Panc1 (cell line): Measurements from ENCODE around the gene CCM2L.

Experiments used
- POLR2AphosphoS5 ChIP-seq: IDR thresholded peaks from 2 replicates; pipeline ENCODE4 v1.6.1; 2012; ENCODE audit warnings: mild to moderate bottlenecking, low read depth, low read length, moderate library complexity
- TCF7L2 ChIP-seq: IDR thresholded peaks from 2 replicates; pipeline ENCODE4 v1.6.1; 2011; ENCODE audit warnings: mild to moderate bottlenecking, low read depth, low read length, inconsistent platforms
- TF ChIP-seq, protein P1 (sequence below): fragments of 450-650 bp; IDR thresholded peaks from 2 replicates; pipeline ENCODE4 v1.5.1; 2017; ENCODE audit warnings: mild to moderate bottlenecking

DNA sequence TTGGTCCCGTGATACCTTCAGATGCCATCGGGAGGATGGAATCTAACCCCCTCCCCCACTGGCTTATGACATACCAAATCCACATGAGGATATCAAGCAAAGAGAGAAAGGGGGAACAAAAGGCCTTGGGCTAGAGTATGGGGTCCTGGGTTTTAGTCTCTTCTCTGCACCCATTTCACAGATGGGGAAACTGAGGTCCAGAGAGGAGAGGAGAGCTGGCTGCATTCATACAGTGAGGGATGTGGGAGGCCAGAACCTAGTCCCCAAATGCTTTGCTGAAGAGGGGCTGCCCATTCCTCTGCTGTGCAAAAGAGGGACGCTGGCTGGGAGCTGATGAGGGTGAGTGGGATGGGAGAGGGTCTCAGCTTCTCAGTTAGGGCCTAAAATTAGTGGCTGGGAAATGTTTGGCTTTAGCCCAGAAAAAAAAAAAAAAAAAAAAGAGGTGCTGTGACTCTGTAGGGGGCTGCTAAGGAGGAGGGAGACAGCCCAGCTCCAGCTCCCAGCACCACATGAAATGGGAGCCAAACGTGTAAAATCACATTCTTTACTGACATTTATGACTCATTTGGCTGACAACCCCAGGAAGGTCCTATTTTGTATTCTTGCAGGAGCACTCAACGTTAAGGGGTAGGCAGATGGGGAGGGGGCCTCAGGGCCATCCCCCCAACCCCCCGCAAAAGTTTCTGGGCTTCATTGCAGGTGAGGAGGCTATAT is 30.4 kb upstream of the CCM2L start:
- TF ChIP-seq, protein P1, sequence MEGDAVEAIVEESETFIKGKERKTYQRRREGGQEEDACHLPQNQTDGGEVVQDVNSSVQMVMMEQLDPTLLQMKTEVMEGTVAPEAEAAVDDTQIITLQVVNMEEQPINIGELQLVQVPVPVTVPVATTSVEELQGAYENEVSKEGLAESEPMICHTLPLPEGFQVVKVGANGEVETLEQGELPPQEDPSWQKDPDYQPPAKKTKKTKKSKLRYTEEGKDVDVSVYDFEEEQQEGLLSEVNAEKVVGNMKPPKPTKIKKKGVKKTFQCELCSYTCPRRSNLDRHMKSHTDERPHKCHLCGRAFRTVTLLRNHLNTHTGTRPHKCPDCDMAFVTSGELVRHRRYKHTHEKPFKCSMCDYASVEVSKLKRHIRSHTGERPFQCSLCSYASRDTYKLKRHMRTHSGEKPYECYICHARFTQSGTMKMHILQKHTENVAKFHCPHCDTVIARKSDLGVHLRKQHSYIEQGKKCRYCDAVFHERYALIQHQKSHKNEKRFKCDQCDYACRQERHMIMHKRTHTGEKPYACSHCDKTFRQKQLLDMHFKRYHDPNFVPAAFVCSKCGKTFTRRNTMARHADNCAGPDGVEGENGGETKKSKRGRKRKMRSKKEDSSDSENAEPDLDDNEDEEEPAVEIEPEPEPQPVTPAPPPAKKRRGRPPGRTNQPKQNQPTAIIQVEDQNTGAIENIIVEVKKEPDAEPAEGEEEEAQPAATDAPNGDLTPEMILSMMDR = no peak
- TF ChIP-seq TCF7L2 (no peak), POLR2AphosphoS5 (no peak)
